OCI-LY7 (cell line): ENCODE data around the gene TFEB.

Experiments used
- CTCF ChIP-seq: fragments of 200-600 bp; sonication (generic); conservative IDR thresholded peaks from 2 replicates; pipeline ENCODE4 v1.5.1; 2014; ENCODE audit warnings: mild to moderate bottlenecking, antibody characterized with exemption, low read length, moderate library complexity, mixed read lengths
- EZH2phosphoT487 ChIP-seq: fragments of 200-600 bp; sonication (generic); IDR thresholded peaks from 2 replicates; pipeline ENCODE4 v1.6.1; 2018; ENCODE audit warnings: low read depth, borderline replicate concordance, mild to moderate bottlenecking, mixed run types, antibody characterized with exemption, low read length, moderate library complexity, mixed read lengths

- TF ChIP-seq CTCF (no peak), EZH2phosphoT487 (no peak)
These were observed 20.5 kb upstream of the TFEB start for GRCh38 chr6:41755895-41756294.
